Colon (tissue), 2 donors: ENCODE measurements around the gene HAS3.
"Not testable (repeated sequence)": the region's sequence is repeated elsewhere in the genome, so short reads cannot be mapped to it uniquely, and the experiment has no call there.

Experiments used
- FAIRE-seq: peaks from 2 replicates; lab custom pipeline; 2012; peaks lifted over from hg19 to GRCh38; lab: Jason Lieb, UNC
- donor health status: control.
- donor health status: control.

HAS3 gene, protein sequence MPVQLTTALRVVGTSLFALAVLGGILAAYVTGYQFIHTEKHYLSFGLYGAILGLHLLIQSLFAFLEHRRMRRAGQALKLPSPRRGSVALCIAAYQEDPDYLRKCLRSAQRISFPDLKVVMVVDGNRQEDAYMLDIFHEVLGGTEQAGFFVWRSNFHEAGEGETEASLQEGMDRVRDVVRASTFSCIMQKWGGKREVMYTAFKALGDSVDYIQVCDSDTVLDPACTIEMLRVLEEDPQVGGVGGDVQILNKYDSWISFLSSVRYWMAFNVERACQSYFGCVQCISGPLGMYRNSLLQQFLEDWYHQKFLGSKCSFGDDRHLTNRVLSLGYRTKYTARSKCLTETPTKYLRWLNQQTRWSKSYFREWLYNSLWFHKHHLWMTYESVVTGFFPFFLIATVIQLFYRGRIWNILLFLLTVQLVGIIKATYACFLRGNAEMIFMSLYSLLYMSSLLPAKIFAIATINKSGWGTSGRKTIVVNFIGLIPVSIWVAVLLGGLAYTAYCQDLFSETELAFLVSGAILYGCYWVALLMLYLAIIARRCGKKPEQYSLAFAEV

DNA sequence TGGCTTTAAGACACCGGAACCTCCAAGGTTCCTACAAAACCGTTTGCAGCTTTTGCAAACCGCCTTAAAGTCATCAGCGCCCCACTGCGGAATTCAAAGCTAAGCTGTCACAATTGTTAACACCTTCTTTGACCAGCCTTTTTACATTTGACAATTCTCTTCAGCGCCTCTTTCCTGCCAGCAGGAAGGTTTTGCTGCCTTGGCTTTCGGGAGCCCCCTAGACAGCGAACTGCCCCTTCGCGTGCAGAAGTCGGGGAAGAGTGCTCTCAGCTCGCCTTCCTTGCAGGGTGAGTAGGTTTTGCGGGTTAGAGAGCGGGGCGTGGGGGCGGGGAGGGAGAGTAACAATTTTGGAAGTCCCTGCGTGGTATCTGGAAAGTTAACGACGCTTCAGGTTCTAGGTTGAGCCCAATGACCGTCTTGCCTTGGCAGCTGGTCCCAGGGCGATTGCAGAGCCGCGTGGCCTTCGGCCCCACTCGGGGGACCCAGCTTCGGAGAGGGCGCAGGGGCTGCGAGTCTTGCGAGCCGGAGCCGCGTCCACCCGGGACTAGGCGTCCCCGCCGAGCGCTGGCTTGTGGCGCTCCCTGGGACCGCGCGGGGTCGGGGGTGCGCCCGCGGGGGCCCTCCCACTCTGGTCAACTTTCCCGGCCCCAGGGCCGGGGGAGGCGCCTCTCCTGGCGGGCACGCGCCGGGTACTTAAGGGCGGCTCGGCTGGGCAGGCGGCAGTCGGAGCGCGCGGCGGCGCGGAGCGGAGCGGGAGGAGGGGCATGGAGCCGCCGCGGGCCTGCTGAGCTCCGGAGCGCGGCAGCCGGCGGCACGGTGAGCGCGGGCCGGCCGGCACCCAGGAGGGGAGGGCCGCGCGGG lies at the start of gene HAS3:
HAS3 (plus strand) TSS at position 153 of the 861 bp plus-strand sequence. CDS start 3,743 bp downstream, outside the sequence.
- FAIRE-seq: no peak

DNA sequence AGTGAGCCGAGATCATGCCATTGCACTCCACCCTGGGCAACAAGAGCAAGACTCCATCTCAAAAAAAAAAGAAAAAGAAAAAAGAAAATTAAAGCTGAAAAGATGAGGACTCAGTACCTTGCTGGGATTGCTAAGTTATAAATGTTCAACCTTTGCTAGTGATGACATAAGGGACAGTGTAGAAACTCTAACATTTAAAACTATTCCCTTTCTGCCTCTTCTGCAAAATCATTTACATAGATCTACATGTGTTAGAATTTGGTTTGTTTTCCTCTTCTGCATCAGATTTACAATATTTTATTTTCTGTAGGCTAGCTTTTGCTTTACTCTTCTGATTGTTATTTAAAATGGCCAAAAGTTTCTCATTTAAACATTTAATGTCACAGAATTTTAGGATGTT lies 49.5 kb upstream of the HAS3 start:
- FAIRE-seq: no peak

DNA sequence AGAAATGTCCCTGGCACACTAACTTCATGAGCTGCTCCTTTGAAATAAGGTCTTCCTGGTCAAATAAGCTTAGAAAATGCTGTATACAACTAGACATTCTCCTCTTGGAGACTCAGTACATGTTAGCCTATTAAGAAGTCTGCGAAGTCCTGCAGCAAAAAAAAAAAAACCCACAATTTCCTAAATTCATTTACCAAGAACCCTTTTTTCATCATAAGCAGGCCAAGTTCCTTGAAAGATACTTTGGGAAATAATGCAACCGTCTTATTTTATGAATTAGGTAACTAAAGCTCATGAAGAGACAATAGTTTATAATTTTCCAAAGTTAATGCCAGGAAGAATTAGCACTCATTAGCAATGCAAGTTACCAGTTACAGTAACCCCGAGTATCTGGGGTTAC lies 49.0 kb upstream of the HAS3 start:
- FAIRE-seq: no peak

DNA sequence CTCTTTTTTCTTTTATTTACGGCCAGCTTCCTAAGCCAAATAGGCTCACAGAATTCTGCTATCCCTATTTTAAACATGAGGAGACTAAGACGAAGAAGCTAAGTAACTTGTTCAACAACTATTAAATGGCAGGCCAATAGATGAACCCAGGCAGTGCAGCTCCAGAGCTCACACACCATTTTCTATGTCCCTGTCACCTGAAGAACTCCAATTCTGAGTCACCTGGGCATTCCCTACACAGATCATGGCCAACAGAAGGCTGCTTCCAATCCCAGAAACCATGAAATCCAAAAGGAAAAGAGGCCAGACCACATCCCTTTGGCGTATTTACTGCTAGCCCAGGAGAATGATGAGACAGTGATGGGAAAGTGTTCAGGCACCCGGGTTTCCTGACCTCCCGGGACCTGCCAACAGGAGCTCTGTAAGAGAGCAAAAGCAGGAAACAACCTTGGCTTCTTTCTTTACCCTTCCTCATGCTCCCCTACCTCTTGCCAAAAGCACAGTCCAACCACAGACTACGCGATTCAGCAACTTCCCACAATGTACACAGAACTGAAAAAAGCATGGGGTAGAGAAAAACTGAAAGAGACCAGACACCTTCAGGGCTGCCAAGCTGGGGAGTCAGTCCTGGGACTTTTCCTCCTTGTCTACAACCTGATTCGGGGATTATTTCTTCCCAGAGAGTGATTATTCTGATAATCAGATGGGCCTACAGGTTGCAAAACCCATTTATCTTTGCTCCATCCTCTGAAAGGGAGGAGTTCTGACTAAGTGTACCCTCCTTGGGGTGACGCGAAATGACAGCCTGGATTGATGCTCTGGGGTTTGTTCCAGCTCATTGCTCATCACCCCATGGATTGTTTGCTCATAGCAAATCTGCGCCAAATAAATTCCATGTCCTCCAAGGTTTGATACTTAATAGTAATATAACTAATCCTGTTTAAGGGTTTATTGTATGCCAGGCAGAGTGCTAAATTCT lies 47.8 kb upstream of the HAS3 start:
- FAIRE-seq: no peak

DNA sequence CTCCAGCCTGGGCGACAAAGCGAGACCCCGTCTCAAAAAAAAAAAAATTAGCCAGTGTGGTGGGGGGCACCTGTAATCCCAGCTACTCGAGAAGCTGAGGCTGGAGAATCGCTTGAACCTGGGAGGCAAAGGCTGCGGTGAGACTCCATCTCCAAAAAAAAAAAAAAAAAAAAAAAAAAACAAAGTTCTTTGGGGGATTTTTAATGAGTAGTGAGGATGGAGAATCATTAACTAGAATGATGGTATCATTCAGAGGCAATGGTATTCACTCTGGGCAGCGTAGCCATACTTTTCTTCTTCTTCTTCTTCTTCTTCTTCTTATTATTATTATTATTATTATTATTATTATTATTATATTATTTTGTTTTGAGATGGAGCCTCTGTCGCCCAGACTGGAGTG lies 42.0 kb upstream of the HAS3 start:
- not testable (repeated sequence) for FAIRE-seq

DNA sequence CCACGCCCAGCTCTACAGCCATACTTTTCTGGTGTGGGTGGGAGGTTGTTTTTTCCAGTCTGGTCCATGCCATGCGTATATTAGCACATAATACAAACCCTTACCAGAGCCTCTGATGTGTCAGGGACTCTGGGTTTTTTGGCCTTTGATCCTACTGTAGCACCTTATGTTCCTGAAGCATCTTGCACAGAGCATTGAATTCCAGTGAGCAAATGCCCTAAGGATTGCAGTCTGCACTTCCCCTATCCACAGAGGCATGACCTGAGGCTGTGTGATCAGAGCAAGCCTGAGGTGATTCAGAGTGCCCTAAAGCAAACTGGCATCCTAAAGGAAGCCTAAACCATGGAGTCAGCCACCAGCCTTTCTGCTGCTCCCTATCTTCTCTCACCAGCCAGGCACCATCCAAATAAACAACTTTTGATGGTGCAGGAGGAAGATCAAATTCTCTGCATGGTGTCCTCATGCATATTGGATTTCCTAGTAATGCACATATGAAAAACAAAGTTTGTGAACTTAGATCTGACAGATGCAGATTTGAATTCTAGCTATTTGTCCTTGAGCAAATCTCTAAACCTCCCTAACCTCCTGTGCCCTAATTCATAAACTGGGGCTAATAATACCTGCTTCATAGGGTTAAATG lies 41.2 kb upstream of the HAS3 start:
- FAIRE-seq: no peak

DNA sequence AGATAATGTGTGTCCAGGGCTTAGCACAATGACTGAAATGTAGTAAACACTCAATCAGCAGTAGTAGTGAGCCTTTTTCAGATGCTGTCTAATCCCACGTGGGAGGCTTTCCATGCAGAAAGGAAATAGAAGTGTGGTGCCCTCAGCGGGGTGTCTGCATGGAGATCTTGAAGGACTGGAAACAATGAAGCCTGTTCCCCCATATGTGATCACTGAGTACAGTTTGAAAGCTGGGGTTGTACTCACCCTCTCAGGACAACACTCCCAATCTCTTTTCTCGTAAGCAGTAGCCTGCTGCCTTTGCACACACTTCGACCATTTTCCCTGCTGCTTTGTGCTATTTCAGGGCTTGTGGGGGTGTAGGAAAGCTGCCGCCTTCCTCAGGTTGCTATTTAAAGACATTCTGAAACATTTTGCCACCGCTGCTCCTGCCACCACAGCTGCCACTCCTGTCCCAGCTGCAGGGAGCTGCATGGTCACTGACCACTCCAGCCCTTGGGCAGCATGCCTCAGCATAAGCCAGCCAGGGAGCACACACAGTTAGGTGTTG lies 40.6 kb upstream of the HAS3 start:
- FAIRE-seq: no peak

DNA sequence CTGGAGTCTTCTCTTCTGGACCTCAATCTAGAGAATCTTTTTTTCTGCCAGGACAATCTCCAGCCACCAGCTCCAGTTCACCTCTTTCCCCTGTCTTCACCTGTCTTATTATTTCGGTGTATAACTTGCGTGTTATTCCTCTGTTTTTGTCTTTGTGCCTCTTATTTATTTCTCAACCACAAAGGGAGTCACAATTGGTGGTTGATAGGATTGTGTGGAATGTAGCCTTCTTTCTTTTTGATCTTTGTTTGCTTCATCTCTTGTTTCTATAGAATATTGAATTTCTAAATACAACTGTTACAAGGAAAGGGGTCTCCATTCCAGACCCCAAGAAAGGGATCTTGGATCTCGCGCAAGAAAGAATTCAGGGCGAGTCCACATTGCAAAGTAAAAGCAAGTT lies 35.9 kb upstream of the HAS3 start:
- FAIRE-seq: no peak

DNA sequence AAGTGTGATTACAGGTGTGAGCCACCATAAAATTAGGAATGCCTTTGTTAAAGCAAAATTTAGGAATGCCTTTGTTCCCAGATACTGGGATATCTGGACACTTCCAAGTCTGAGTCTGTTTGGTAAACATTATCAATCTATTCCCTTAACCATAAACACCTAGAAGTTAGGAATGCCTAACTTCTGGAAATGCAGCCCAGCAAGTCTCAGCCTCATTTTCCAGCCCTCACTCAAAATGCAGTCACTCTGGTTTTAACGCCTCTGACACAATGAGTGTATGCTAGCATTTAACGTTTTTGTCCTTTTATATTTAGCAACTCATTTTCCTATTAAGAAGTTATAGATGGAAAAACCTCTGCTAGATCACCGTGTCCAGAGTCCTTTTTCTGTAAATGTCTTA lies 34.4 kb upstream of the HAS3 start:
- FAIRE-seq: no peak

DNA sequence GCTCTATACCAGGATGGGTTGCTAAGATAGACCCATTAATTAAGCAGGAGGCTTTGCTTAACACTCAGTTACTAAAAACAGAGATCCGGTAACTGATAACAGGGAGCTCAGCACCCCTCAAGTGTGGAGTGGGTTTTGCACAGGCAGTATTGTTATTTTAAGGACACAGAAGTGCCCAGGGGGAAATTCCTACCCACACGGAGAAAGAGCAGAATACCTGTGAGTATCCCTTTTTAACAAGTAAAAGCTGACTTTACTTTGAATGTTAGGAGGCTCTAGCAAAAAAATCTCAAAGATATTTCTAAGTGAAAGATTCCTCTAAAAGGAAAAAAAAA lies 32.8 kb upstream of the HAS3 start:
- FAIRE-seq: no peak

DNA sequence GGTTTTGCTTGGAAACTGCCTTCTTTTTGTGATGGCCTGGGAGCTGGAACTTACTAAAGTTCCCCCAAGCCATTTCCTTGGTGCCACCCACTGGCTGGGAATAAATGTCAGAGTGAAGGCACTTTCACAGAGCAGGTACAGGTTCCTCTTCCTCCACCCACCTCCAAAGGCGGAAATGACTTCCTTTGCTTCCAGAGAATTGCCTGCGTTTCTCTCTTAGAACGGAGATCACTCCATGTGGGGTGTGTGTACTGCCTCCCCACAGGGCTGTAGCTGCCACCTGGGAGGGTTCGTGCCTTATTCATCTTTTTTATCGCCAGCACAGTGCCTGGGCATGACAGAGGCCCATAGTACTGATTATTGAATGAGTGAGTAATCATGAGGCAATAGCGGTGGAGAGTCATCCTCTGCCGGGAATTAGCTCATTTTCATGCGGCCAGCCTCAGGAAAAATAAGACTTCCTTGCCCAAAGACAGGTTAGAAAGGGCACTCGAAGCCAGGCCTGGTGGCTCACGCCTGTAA lies 32.2 kb upstream of the HAS3 start:
- FAIRE-seq: no peak

DNA sequence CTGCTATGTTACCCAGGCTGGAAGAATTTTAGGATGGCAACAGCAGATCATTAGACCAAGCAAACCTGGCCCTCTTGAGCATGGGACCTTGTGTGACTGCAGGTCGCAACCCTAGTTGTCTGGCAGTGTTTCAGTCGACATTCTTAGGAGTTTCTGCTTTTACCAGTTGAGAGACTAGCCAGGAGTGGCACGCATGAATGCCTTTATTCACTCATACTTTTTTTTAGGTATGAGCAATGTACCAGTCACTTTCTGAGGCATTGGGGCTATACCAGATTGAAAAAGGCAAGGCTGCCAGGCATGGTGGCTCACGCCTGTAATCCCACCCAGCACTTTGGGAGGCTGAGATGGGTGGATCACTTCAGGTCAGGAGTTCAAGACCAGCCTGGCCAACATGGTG lies 28.2 kb upstream of the HAS3 start:
- FAIRE-seq: no peak

DNA sequence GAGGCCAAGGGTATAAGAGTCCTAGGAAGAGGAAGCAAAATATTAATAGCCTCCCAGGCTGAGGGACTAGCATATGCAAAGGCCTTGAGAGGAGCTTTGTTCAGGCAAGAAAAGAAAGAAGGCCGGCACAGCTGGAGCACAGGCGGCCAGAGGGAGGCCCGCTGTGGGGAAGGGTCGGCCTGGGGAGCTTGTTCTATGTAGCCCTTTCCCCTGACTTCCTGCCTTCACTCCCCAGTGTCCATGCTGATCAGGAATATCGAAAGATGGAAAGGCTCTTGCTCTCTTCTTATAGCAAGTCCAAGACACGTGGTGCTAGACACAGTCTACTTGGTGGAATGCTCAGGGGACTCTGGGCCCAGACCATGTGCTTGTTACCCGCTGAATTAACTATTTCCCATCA lies 27.4 kb upstream of the HAS3 start:
- no peak for FAIRE-seq

DNA sequence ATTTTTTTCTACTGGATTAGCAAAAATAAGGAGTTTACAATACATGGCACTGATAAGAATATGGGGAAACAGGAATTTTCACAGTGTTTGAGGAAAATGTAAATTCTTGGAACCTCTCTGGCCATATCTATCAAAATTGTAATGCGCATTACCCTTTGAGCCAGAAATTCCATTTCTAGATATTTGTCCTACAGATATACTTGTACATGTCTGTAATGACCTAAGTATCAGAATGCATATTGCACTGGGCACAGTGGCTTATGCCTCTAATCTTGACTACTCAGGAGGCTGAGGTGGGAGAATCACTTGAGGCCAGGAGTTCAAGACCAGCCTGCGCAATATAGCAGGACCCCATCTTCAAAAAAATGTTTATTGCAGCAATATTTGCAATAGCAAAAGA lies 25.8 kb upstream of the HAS3 start:
- FAIRE-seq: no peak

DNA sequence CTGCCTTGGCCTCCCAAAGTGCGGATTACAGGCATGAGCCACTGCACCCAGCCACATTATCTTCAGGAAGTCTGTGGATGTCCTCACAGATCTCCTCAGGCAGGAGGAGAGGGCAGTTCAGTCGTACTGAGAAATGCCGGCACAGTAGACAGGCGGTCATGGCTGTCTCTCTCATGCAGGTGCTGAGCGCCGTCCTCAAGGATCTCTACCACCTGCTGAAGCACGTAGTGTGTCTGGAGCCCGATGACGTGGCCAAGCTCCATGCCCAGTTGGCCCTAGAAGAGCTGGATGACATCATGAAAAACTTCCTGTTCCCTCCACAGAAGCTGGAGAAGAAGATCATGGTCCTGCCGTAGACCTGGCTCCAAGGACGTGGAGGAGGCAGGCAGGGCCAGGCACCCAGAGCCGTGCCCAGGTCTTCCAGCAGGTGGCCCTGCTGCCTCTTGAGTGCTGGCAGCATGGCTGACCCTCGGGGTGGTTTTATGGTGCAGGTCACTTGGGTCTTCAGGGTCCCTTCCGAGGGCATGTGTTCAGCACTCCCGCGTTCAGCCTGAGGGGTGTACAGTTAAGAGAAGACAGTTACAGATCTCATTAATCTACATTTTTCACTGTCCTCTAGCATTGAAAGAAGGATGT lies 22.0 kb upstream of the HAS3 start:
- no peak for FAIRE-seq

DNA sequence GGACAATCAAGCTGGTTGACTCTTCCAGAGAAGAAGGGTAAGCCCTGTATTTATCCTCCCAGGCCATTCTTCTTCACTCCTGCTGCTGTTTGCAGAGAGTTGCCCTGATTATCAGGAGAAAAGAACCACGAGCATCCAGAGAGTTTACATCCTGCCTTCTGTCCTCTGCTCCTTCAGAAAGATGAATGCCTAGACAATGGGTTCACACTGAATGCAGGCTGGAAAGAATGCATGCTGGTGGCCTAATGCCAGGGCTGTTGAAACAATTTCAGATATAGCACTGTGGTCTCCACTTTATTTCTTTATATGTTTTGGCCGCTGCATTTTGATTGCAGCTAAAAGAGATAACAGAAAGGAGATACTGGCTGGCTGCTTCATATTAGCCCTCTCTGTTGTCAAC lies 21.2 kb upstream of the HAS3 start:
- no peak for FAIRE-seq

DNA sequence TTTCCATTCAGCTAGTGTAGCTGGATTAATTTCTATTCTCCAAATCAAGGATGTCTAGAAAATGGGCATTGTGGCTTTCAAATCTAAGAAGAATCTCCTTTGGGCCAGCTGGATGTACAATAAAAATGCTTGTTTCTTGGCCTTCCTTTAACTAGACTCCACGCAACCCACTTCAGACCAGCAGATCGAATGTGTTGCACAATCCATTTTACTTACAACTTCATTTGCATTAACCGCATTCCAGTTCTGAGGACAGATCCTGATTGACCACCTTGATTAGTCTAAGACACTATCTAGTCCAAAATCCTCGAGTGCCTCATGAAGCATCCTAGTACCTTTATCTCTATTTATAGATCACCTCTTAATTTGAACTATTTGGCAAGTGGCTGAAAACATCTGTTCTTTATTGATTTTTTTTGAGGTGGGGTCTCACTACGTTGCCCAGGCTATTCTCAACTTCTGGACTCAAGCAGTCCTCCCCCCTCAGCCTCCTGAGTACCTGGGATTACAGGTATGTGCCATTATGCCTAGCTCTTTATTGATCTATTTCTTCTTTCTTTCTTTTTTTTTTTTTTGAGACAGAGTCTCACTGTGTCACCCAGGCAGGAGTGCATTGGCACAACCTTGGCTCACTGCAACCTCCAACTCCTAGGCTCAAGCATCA lies 20.3 kb upstream of the HAS3 start:
- FAIRE-seq: no peak

DNA sequence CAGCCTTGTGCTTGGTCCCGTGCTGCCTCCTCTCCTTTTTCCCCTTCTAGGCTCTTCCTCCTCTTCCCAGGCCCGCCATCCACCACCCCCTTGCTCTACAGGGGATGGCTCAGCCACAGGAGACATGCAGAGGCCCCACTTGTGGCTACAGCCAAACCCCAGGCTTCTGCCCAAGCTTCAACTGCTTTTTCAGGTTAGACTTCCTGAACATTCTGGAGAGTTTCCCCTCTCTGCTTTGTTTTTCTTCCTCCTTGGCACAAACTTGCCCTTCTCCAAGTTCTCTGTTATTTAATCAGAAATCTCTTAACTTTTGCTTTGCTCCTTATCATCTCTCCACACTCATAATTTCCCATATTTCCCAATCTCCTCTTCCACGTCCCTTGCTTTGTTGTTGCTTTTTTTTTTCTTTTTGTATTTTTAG lies 18.3 kb upstream of the HAS3 start:
- FAIRE-seq: no peak

DNA sequence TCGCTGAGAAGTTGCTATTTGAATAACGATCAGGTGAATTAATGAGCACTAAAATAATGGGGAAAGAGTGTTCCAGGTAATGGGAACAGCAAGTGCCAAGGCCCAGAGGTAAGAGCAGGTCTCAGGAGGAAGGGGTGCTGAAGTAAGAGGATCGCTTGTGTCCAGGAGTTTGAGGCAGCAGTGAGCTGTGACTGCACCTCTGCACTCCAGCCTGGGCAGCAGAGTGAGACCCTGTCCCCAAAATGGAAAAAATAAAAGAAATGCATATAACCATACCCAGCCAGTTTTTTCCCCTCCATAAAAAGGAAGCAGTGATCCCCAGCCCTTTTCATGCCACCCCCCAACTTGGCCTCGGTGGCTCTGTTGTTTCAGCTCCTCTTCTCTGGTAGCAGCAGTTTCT lies 16.8 kb upstream of the HAS3 start:
- no peak for FAIRE-seq
